HS-27A (cell line): ENCODE measurements around the gene HDAC7.
"Not testable (repeated sequence)": the region's sequence is repeated elsewhere in the genome, so short reads cannot be mapped to it uniquely, and the experiment has no call there.

Experiments
- DNase-seq: peaks from one replicate; pipeline ENCODE4 v3.0.0-alpha.2; 2012; ENCODE audit warnings: low read depth, missing footprints

HDAC7 gene

DNA sequence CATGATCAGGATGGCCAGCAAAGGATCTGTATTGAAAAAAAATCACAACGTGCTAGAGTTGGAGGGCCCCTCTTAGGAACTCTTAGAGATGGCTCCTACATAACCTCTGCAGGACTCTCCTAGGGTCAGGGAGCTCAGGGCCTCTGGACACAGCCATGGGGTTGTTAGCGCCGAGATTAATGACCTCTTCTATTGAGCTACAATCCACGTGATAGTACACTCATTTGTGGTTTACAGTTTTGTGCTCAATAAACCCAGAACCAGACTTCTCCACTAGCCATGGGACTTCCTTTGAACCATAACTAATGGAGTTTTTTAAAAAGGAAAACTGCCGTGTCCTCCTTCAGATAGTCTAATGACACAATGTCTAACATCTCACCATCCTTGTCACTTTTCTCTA is 29.6 kb upstream of the HDAC7 start:
- no peak for DNase-seq

DNA sequence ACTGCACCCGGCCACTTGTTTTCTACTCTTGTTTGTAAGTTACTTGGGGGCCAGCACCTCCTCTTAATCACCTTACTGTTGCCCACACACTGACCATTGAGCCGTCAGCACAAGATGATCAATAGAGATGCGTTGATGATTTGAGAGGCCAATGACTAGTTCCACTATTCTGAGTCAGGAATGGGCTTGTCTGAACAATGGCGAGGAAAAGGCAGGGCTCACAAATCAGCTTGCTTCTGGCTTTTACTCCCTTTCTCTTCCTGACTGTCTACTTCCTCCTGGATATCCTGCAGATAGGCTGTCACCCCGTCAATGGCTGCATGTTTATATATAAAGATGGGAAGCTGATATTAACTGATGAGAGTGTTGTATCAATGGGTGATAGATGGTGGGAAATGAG is 29.1 kb upstream of the HDAC7 start:
- DNase-seq: no peak

DNA sequence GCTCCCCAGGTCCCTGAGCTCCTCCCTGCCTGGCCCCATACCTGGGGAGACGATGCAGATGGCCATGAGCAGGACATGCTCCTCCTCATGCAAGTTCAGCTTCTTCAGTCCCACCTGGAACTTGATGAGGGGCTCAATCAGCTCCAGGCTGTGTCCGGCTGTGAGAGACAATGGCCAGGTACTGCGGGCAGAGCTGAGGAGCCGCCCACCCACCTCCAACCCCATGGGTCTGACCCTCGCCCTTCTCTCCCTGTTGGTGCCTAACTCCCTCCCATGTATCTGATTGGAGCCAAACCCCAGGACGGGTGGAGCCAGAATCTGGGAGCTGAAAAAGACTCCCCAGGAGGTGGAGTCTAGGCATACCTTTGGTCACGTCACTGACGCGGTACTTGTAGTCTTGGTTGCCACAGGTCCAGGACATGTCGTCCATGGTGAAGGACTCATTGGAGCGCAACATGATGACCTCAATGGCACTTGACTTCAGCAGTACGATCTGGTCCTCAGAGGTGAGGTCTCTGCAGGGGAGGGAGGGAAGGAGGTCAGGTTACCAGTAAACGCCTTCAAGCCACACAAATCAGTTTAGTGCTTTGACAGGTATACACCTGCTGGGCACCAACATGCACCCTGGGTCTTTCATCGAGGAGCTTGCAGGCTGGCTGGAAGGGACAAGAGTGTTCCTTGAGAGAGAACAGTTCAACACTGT is 26.7 kb upstream of the HDAC7 start:
- no peak for DNase-seq

DNA sequence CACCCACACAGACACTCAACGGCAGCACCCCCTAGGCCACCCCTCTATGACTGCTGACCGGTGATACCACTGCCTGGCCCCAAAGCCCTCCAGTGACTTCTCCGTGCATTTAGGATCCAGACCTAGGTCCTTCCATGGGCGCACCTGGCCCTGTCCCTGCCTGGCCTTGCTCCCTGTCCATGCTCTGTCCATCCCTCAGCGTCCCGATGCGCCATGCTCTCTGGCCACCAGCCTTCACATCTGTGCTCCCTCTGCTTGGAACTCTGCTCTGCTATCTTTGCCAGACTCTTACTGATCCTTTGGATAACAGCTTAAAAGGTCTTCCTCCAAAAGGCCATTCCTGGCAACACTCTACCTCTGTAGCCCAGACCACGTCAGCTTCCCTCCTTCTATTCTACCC is 25.4 kb upstream of the HDAC7 start:
- no peak for DNase-seq

DNA sequence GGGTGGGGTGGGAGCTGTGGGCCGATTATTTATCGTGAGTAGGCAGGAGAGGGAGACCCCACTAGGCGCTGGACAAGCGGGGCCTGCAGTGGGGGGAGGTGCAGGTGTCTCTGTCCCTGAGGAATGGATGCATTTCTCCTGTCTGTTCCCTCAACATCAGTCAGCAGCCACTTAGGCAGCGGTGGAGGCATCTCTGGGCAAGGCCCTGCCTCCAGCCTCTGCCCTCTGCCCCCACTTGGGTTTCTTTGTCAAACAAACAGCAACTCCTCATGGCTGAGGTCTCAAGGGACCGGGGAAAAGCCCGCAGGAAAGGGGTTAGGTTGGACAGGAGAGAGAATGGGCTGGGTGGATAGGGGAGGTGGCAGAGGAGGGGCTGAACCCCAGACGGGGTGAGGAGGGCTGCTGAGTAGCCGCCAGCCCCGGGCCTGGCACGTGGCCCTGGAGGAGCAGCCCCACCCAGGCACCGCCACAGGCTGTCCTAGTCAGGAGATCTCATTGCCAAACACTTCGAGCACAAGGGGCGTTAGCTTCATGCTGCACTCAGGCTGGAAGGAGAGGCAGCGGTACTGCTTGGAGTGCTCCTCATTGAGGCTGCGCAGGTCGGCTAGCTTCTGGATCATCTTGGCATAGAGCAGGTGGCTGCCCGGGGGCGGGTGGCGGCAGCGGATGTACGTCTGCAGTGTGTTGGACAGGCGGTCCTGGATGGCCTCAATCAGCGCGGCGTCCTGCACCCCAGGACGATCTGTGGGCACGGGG is 24.7 kb upstream of the HDAC7 start:
- DNase-seq: no peak

DNA sequence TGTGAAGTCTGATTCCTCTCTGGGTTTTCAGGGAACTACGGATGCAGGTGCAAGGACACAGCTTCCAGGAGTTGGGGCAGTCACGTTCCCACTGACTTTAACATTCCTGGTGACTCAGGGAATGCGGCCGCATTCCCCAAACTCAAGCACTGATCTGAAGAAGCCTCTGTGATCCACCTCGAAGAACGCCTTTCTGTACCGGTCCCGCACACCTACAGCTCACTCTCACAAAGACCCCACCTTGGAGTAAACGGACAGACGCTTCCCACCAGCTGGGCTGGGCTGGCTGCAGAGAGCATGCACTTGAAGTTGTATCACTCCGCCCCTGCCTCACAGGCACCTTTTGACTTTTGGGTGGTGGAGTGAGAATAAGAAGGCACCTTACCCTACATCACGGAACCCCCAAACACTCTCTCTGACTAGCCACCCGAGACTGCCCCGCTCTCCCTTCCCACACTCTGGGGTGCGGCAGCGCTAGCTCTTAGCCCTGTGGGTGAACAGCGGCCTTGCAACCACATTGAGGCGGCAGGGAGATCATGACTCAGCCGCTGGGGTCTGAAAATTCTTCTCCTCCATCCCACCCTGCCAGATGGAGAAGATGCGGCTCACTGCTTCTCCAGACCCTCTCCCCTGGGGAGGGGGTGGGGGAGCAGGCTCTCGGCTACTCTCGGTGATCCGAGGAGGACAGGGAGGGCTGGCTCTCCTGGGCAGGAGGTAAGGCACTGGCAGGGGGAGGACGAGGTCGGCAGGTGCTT is 23.7 kb upstream of the HDAC7 start:
- DNase-seq: no peak

DNA sequence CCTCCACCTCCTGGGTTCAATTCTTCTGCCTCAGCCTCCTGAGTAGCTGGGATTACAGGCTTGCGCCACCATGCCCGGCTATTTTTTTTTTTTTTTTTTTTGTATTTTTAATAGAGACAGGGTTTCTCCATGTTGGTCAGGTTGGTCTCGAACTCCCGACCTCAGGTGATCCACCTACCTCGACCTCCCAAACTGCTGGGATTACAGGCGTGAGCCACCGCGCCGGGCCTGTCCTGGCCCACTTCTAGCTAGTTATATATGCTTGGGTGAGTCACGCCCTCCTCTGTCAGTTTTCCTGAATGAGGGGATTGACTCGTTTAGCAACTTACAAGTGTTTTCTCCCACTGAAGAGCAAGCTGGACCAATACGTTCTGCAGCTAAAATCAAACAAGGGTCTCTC is 22.8 kb upstream of the HDAC7 start:
- DNase-seq: not testable (repeated sequence)

DNA sequence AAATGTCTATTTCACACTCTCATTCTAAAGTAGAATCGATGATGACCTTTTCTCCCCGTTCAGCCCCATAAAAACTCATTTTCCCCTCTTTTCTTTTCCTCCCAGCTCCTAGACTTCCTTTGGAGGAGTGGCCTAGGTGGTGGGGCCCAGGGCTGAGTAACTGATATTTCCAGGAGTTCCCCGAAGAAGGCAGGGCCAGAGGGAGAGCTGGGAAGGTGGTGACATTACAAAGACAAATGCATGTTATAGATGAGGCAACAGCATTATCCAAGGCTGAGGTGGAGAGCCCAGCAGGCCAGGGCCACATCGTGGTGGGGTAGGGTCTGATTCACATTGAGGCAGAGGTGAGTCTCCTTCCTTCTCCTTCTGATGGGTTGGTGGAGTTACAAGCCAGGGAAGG is 22.2 kb upstream of the HDAC7 start:
- DNase-seq: no peak

DNA sequence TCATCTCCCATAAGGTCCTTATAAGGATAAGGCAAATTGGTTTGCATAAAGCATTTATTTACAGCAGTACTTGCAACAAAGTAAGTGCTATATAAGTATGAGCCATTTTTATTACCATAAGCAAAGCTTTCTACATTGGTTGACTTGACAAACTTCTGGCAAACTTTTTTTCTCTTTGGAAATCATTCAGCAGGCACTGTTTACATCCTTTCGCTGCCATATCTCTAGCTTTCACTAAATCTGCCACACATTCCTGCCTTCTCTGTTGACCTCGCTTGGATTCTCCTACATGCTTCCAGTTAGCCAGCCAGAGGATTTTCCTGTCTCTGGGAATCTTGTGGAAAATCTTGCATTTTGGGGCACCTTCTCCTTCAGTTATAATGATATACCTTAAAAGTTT is 21.8 kb upstream of the HDAC7 start:
- DNase-seq: no peak

DNA sequence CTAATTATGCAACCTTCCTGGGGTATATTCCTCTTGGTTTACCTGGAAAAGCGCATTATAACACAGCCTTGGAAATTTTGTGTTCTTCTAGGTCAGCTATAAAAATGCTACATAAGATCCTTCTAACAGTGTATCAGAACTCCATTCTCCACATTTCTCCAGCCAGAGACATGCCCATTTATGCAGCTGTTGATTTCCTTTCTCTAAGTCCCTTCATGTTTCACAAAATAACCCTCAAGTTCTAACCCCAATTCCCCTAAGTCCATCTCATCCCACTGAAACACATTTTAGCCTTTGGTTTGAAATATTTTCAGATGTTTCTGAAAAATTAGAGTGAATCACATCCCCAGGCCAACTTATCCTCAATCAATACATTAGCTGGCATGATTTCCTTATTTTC is 20.9 kb upstream of the HDAC7 start:
- DNase-seq: no peak

DNA sequence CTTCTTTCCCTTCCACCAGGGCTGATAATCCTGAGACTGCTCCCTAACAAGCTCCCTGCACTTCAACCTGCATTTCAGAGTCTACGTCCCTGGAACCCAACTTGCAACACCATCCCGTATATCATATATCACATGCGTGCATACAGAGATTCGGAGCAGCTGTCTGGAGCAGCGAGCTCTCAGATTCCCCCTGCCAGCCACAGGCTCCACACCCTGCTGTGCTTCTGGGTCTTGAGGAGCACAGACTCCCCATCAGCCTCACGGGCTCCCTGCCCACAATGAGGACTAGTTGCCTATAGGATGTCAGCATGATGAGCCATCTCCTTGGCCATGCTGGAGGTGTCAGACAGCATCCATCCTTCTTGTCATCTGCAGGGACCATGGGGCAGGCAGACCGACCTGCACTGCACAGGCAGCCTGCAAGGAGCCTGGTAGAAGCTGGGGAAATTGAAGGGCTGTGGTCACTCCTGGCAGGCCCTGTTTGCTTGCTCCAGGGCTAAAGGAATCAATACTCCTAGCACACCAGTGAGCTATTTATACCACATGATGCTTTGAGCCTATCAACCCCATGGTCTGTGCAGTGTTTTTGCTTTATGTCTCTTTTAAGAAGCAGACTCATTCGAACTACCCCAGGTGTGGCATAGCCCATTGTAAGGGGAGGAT is 19.6 kb upstream of the HDAC7 start:
- DNase-seq: no peak

DNA sequence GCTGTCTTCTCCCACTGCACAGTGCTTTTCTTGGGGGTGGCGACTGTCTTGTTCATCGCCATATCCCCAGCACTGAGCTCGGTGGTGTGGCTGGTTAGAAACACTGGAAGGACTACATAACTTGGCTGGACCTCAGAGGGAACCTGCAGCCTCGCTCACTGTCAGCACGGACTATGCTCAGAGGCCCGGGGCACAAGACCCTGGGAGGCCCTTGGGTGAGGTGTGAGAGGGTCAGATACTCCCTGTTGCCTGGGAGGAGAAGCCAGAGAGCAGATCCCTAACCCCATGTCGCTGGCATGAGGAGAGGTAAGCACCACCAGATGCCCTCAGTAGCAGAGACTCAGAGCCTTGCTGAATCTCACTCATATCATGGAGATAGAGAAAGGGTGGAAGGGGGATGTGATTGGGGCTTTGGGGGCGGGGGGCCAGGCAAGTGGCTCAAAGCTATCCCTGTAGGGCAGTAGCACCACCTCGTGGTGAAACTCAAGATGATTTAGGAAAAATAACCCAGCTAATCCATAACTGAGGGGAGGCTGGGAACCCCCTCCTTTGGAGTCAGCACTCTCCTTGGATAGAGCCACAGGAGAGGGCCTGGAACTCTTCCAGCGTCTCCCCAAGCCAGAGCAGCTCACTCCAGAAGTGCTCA is 18.7 kb upstream of the HDAC7 start:
- no peak for DNase-seq

DNA sequence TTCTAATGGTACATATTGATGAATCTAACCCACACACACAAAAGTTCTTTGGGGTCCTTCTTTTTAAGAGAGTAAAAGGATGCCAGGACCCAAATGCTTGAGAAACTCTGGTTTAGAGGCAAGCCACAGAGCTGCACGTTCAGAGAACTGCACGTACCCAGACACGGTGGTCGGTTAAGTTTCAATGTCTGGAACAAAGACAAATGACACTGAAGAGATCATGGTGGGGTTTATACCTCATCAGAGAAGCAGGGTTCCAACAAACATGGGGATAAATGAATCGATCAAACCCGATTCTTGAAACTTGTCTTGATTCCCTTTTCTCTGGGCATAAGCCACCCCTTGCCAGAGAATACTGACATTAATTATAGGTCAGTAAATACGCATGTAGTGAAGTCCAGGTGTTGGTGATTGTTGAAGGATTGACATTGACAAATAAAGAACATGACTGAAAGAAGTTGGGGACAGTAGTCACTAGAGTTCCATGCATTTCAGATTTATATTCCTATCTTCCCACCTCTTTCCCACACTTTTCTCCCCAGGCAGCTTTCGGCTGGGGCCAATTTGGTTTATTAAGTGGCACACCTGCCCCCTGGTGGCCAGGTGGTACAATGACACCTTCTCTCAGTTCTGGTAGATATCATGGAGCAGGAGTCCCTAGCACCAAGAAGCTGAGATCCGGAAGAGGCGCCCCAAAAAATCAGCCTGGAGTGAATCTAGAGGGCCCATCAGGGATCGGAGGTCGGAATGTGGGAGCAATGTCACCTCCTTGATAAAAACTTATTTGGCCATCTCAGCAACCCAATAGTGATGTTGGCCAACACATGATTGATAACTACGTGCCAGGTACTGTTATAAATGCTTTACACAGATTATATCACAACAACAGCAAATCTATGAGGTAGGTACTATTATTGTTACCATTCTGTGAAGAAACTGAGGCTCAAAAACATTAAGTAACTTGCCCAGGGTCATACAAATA is 17.8 kb upstream of the HDAC7 start:
- no peak for DNase-seq

DNA sequence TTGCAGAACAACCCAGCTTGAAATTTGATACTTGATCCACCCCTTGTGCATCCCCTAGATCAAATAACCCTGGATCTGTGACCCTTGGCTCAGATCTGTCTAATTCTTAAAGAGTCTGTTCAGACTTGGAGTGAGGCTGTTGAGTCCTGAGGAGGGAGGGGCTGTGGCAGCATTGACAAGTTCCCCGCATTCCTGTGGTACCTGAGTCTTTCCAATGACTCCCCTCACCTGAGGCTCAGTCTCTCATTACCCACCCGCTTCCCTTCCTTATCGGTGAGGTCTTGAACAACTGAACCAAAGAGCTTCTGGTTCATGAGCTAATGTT is 16.1 kb upstream of the HDAC7 start:
- DNase-seq: no peak

DNA sequence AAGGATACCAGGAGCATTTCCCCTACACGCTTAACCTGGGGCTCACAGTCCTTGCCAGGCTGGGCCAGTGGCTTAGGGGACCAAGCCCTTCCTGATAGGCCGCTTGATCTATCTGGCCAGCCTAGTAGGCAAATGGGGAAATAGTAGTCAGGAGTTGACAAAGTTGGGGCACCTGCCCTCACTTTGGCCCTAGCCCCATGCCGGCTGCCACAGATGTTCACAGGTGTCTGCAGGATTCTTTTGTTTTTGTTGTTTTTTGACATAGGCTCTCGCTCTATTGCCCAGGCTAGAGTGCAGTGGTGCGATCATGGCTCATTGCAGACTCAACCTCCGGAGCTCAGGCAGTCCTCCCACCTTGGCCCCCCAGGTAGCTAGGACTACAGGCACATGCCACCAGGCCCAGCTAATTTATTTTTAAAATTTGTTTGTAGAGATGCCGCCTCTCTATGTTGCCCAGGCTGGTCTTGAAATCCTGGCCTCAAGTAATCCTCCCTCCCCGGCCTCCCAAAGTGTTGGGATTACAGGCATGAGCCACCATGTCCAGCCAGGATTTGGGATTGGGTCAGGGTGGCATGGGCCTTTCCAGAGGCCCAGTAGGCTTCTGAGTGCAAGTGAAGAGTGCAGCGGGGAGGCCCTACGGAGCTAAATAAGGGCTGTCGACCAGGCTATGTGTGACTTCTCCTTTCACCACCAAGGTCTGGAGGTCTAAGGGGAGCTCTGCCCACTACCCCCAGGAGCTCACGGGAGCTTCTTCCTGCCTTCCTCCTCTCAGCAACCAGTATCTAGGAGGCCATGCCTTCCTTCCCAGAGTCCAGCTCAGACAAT is 15.5 kb upstream of the HDAC7 start:
- DNase-seq: no peak

DNA sequence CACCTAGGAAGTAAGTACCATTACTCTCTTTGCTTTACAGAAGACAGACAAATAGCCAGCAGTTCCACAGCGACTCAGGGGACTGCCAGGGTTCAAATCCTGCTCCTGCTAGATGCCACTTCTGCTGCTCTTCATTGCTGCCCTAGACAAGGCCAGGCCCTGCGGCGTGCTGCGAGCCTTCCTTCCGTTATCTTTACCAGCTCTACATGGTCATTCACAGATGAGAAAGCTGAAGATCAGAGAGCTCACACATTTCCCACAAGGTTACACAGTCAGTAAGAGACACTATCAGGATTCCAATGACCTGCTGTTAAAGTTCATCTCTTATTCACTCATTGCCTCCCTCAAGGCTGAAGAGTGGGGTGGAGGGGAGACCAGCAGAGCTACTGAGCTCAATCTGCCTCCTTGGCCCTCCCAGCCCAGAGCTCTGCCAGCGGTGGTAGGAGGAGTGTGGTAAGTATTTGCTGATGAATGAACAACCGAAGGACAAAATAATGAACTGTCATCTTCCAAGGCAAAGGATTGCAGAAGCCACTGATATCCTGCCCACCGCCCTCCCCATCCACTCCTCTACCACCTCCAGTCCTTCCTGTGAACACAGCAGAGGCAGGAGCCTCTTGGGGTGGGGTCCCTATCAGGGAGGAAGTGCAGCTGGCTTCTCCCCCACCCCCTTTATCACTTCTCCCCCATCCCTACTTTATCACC is 14.6 kb upstream of the HDAC7 start:
- DNase-seq: no peak

DNA sequence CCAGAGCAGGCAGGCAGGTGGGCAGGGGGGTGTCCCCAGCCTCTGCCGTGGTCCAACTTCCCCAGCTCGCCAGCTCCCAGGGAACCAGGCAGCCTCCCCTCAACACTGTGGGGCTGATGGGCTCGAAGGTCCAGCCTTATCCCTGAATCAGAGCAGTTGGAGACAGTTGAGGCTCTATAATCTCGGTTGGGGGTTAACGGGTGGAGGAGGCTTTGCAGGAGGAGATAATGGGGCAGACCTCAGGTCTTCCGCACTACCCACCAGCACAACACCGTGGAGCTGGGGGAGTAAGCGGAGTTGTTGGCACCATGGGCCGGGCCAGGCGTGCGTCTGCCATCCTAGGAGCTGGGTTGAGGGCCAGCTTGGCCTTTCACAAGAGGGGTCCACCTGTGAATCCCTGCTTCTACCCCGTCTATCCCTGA is 13.9 kb upstream of the HDAC7 start:
- no peak for DNase-seq

DNA sequence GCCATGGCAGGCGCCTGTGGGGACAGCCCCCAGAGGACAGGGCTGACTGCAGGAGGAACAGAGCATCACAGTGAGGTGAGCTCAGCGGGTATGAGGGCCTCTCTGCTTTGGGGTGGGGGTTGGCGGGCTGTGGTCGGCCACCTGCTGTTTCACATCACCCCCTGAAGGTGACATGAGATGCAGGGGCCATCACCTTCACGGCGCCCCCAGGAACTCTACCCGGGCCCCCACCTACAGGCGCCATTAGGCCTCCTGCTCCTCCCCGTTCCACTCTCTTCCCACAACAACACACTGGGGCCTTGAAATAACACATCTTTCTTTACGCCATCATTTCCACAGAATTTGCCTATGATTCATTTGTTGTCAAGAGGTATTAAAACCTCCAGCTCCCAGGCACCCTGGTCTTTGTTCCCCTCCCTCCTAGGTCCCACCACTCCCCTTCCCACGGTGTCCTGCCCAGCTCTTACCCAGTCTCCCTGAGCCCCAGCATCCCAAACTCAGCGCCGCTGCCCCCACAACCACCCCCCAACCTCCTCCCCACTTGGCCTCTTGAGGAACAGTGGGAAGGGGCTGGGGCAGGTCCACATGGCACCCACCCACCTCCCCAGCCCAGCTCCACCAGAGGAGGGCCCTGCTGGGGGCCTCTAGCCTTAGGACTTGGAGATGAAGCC is 12.7 kb upstream of the HDAC7 start:
- DNase-seq: no peak

DNA sequence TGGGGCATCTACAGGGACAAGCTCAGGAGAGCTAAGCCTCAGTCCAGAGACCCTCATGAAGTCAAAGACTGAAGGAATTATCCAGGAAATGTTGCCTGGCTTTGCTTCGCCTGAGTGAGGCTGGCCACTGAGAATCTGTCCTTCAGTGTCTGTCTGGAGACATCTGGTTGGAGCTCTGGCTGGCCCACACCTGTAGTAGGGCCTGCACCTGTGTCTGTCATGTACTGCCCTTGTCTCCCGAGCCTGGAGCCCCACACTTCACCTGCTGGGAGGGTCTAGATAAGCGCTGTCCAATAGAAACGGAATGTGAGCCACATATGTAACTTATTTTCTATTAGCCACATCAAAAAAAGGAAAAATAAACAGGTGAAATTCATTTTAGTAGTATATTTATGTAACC is 9.9 kb upstream of the HDAC7 start:
- DNase-seq: no peak
